Renal cortical epithelial cell (primary cell): Measurements from ENCODE around the gene RAB6A. TPM values are rescaled to one million over a fixed set of nuclear protein-coding genes. Genes with fewer than 3 reads are reported as not detected.
A peak's percentile ranks its signal among the peaks of the same experiment; 100 is the strongest.
"Not testable (repeated sequence)": the region's sequence is repeated elsewhere in the genome, so short reads cannot be mapped to it uniquely, and the experiment has no call there.

Experiments
- DNase-seq: peaks from one replicate; pipeline ENCODE4 v3.0.0-alpha.2; 2011; ENCODE audit warnings: low read depth
- total RNA-seq: library from RNA; depleted of rRNA; stranded (reverse); fragments of >200 nt; gene quantifications from 2 replicates; pipeline ENCODE4 v1.2.3, GENCODE V29; 2014

RAB6A gene
- total RNA-seq, 1 donor from 2014 or later = 254 TPM

DNA sequence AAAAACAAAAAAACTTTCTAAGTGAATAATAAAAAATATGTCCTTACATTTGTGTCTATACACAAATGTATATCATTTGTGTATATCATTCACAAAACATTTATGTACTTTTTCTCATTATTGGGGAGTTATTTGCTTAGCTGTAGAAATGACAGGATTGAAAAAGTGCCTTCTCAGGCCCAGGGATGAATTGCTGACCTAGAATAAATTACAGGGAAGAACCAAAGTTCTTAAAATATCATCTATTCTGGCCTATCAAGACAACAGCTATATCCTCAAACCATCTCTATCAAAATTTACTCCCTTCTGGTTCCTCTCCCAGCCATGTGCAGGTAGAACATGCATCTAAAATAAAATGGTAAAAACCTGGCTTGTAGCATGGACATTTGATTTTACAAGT, 1.9 kb upstream of the RAB6A start:
- DNase-seq = no peak

GRCh38 chr11:73761403-73761945, 600 bp upstream of the RAB6A start:
- no peak for DNase-seq

- DNase-seq = no peak
Measured at GRCh38 chr11:73760135-73760678, 667 bp downstream of the RAB6A start.

GRCh38 chr11:73759610-73760134, 1.2 kb downstream of the RAB6A start:
- DNase-seq = peak; percentile 47

DNA sequence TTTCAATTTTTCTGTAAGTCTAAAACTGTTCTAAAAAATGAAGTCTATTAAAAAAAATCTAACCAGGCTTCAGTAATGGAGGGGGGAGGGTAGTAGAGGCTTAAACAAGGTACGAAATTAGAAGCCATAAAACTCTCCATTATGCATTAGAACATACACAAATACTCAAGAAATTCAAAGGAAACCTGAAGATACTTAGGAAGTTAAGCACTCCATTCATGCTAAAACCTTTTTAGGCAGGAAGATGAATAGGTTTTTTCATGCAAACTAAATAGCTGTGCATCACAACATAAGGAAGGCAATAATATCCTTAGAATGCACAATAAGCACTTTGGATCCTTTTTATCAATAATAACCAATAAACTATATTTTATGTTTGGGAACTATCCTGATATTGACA, 2.4 kb downstream of the RAB6A start:
- no peak for DNase-seq

DNA sequence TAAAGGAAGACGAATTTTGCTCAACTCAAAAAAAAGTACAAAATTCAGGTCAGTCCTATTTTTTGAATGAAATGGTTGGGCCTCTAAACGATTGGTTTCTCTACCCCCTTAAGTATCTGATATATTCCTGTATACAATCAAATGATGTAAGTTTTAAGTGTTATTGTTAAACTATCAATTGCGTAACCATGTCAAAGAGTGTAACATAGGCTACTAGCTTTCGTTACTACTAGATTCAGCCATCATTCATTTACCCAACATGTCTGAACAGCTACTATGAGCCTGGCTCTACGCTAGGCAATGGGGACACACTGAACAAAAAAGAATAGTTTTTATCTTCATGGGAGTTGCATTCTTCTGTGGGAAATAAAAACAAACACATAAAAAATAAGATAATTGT, 3.3 kb downstream of the RAB6A start:
- DNase-seq = no peak

DNA sequence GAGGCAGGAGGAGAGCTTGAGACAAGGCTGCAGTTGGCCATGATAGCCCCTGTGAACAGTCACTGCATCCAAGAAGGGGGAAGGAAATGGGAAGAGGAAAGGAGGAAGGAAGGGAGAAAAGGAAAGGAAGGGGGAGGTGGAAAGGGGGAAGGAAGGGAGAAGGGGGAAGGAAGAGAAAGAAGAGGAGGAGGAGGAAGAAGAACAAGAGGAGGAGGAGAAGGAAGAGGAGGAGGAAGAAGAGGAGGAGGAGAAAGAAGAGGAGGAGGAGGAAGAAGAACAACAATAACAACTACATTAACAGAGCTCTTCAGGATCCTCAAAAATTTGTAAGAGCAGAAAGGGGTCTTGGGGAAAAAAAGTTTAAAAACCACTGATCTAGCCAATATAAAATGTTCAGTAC, 5.2 kb downstream of the RAB6A start:
- DNase-seq = no peak

- DNase-seq = no peak
Measured at GRCh38 chr11:73753938-73754337, 6.9 kb downstream of the RAB6A start.

DNA sequence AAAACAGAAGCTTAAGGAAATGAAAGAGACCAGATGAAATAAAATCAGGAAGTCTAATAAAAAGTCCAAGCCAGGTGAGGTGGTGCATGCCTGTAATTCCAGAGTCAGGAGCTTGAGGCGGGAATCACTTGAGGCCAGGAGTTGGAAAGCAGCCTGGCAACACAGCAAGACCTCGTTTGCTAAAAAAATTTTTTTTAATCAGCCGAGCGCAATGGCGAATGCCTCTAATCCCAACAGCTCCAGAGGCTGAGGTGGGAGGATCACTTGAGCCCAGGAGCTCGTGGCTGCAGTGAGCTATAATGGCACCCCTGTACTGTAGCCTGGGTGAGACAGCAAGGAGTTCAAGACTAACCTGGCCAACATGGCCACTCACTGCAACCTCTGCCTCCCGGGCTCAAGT, 8.0 kb downstream of the RAB6A start:
- no peak for DNase-seq

DNA sequence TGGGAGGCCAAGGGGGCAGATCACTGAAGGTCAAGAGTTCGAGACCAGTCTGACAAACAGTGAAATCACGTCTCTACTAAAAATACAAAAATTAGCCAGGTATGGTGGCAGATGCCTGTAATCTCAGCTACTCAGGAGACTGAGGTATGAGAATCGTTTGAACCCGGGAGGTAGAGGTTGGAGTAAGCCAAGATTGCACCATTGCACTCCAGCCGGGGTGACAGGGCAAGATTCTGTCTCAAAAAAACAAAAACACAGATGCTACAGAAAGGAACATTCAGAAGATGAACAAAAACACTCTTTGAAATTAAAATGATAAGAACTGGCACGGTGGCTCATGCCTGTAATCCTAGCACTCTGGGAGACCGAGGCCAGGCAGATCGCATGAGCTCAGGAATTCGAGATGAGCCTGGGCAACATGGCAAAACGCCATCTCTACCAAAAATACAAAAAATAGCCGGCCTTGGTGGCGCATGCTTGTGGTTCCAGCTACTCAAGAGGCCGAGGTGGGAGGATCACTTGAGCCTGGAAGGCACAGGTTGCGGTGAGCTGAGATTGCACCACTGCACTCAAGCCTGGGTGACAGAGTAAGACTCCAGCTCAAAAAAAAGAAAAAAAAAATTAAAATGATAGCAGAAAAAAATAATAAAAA, 8.5 kb downstream of the RAB6A start:
- no peak for DNase-seq

- not testable (repeated sequence) for DNase-seq
Measured at GRCh38 chr11:73750862-73751261, 10.0 kb downstream of the RAB6A start.

DNA sequence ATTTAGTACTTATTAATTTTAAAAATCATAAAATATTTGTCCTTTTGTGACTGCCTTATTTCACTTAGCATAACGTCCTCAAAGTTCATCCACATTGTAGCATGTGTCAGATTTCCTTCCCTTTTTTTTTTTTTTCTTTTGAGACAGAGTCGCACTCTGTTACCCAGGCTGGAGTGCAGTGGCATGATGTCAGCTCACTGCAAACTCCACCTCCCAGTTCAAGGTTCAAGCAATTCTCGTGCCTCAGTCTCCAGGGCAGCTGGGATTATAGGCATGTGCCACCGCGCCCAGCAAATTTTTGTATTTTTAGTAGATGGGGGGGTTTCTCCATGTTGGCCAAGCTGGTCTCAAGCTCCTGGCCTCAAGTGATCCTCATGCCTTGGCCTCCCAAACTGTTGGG, 10.6 kb downstream of the RAB6A start:
- no peak for DNase-seq

DNA sequence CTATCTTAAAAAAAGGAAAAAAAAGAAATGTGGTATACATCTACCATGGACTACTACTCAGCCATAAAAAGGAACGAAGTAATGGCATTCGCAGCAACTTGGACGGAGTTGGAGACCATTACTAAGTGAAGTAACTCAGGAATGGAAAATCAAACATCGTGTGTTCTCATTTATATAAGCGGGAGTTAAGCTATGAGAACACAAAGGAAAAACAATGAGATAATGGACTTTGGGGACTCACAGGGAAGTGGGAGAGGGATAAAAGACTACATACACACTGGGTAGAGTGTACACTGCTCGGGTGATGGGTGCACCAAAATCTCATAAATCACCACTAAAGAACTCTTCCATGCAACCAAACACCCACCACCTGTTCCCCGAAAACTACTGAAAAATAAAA, 11.8 kb downstream of the RAB6A start:
- no peak for DNase-seq

- DNase-seq = no peak
Measured at GRCh38 chr11:73748300-73748699, 12.6 kb downstream of the RAB6A start.

- DNase-seq = no peak
Measured at GRCh38 chr11:73747762-73748161, 13.1 kb downstream of the RAB6A start.

DNA sequence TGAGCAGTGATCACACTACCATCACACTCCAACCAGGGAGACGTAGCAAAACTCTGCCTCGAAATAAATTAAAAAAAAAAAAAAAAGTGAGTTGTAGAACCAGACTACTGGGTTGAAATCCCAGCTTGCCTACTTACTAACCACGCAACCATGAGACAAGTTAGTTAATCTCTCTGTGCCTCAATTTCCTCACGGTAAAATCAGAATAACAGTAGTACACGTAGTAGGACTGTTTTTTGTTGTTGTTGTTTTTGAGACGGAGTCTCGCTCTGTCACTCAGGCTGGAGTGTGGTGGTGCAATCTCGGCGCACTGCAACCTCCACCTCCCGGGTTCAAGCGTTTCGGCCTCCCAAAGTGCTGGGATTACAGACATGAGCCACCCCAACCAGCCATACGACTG, 14.2 kb downstream of the RAB6A start:
- no peak for DNase-seq

- DNase-seq = no peak
Measured at GRCh38 chr11:73743045-73743444, 17.8 kb downstream of the RAB6A start.

GRCh38 chr11:73735959-73736358, 24.9 kb downstream of the RAB6A start:
- DNase-seq = not testable (repeated sequence)

DNA sequence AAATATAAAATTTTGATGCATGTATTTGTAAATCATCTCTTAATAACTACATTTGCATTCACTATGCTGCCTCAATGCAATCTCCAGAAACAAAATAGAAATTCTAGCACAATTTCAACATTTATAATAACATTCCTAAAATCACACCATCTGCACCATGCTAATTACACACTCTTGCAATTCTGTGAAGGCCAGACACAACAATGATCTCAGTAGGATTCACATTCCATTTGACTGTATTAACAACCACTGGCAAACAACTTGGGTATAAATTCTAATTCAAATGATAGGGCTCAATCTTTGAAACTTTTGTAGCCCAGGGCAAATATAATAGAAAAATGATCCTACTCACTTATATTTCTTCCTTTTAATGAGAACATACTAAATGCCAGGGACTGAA, 25.9 kb downstream of the RAB6A start:
- DNase-seq = peak; percentile 41

DNA sequence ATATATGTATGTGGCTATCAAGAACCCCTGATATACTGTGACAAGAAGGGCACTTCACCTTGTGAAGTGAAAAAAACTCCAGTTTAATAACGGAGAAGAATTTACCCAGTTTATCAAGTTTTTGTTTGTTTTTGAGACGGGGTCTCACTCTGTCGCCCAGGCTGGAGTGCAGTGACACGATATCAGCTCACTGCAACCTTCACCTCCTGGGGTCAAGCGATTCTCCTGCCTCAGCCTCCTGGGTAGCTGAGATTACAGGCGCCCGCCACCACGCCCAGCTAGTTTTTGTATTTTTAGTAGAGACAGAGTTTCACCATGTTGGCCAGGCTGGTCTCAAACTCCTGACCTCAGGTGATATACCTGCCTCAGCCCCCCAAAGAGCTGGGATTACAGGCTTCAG, 26.9 kb downstream of the RAB6A start:
- DNase-seq = not testable (repeated sequence)

DNA sequence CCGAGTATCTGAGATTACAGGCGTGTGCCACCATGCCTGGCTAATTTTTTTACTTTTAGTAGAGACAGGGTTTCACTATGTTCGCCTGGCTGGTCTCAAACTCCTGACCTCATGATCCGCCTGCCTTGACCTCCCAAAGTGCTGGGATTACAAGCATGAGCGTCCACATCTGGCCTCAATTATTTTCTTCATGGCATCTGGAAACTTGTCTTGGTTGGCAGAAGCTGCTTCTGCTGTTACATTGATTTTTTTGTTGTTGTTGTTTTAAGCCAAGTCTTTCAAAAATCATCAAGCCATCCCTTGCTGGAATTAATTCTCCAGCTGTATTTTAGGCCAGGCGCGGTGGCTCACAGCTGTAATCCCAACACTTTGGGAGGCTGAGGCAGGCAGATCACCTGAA, 27.9 kb downstream of the RAB6A start:
- not testable (repeated sequence) for DNase-seq

DNA sequence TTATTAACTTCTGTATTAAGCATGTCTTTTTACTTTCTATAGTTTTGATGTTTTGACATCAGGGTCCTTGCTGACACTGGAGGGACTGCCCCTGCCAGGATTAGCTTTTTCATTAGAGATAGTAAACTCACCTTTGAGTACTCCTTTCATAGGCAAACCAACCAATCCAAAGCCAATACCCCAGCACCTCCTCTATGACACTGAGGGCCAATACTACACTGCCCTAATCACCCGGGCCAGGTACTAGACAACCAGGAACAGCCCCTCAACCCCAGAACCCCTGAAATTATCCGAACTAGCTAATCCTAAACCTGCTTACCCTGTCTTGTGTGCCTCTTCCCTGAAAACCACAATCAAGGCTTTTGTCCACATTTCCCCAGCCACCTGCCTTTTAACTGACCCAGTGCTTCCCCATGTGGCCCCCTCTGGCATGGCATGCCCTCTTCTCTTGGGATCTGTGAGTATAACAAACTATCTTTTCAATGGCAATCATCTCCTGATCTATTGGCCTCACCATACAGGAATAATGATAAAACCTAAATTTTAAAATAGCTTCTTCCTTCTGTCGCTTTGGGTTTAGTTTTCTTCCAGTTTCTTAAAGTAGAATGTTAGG, 31.2 kb downstream of the RAB6A start:
- DNase-seq = no peak

GRCh38 chr11:73728000-73728399, 32.9 kb downstream of the RAB6A start:
- no peak for DNase-seq
